BJ (cell line): ENCODE data around the gene KIF1A. TPM values are rescaled to one million over a fixed set of nuclear protein-coding genes. Genes with fewer than 3 reads are reported as not detected.

Source experiments
- CTCF ChIA-PET: fragments of 350-600 bp; formaldehyde crosslinking; extraction: SDS; loops from one replicate; lab custom pipeline; 2021; ENCODE audit warnings: antibody characterized with exemption, inconsistent platforms; lab: Yijun Ruan, JAX
- POLR2A ChIA-PET: fragments of 300-600 bp; sonication (Branson Sonifier 250); formaldehyde crosslinking; extraction: SDS; loops from one replicate; lab custom pipeline; 2021; ENCODE audit warnings: antibody characterized with exemption; lab: Charles Lee
- DNase-seq: peaks from one replicate; pipeline ENCODE4 v3.0.0-alpha.2; 2011; ENCODE audit warnings: low read depth
- H3K27me3 ChIP-seq: 2 replicates; pipeline ENCODE4 v1.6.0; 2011; ENCODE audit warnings: low read length; ENCODE audit not compliant: control insufficient read depth, insufficient read depth
- H3K36me3 ChIP-seq: 2 replicates; pipeline ENCODE4 v1.5.1; 2011; ENCODE audit warnings: low read length; ENCODE audit not compliant: control insufficient read depth, insufficient read depth
- H3K4me3 ChIP-seq: 2 replicates; pipeline ENCODE4 v1.5.1; 2011; ENCODE audit warnings: low read depth, mild to moderate bottlenecking, control low read depth, low read length
- polyA plus RNA-seq: library from polyadenylated mRNA; depleted of rRNA; stranded (reverse); fragments of >200 nt; gene quantifications from 2 replicates; pipeline ENCODE4 v1.2.3, GENCODE V29; 2011
- TF ChIP-seq, protein P1 (sequence below): IDR thresholded peaks from 2 replicates; pipeline ENCODE4 v1.5.1; 2011; ENCODE audit warnings: low read depth, mild to moderate bottlenecking, control low read depth, inconsistent platforms, low read length, moderate library complexity; ENCODE audit not compliant: insufficient read depth

Gene KIF1A
- polyA plus RNA-seq, 1 experiment = 0.01 TPM

DNA sequence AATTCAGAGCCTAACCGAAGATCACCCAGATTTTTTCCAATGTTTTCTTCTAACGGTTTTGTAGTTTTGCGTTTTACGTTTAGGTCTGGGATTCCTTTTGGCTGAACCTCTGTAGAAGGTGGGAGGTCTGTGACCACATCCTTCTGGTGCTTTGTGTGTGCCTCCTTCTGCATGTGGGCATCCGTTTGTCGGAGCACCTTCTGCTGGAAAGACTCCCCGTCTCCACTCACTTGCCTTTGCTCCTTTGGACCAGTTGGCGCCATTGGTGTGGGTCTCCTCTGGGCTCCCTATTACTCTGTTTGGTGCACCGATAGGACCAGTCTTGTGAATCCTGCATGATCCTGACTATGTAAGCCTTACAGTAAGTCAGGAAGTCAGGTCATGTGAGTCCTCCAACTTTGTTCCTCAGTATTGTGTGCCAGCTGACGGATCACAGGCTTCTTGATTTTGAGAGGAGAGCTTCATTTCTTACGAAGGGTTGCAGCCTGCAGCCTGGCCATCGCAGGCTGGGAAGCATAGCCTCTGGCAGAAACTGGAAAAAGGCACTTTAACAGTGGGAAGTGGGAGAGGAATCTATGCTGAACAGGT lies 114.7 kb downstream of the KIF1A start:
- H3K4me3 ChIP-seq = no peak overlapping the region
- TF ChIP-seq, protein P1, sequence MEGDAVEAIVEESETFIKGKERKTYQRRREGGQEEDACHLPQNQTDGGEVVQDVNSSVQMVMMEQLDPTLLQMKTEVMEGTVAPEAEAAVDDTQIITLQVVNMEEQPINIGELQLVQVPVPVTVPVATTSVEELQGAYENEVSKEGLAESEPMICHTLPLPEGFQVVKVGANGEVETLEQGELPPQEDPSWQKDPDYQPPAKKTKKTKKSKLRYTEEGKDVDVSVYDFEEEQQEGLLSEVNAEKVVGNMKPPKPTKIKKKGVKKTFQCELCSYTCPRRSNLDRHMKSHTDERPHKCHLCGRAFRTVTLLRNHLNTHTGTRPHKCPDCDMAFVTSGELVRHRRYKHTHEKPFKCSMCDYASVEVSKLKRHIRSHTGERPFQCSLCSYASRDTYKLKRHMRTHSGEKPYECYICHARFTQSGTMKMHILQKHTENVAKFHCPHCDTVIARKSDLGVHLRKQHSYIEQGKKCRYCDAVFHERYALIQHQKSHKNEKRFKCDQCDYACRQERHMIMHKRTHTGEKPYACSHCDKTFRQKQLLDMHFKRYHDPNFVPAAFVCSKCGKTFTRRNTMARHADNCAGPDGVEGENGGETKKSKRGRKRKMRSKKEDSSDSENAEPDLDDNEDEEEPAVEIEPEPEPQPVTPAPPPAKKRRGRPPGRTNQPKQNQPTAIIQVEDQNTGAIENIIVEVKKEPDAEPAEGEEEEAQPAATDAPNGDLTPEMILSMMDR = no peak
- peaks cover 12% of the 10 kb centered on the region for H3K27me3 ChIP-seq
- no peak for DNase-seq
- H3K36me3 ChIP-seq = no peaks in the 10 kb centered on the region
- ChIA-PET CTCF (interaction anchor here (1.0 kb wide), 1 partner anchor 191 kb away, joined by 4 read pairs; no protein-coding TSS in a partner anchor), POLR2A (no interaction called here)

DNA sequence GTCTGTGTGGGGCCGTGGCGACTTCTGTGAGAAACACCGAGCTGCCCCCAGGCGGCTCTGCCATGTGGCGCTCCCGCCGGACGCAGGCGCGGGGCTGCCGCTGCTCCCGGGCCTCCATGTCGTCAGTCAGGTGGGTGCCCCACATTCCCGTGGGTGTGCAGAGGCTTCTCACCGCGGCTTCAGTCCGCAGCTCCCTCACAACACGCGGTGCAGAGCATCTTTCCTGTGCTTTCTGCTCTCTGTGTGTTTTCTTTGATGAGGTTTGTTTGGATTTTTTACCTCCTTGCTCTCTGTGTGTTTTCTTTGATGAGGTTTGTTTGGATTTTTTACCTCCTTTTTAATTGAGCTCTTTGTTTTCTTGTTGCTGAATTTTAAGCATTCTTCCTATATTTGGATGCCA lies 115.4 kb downstream of the KIF1A start:
- CTCF ChIA-PET = no interaction called here
- TF ChIP-seq, protein P1 = no peak

DNA sequence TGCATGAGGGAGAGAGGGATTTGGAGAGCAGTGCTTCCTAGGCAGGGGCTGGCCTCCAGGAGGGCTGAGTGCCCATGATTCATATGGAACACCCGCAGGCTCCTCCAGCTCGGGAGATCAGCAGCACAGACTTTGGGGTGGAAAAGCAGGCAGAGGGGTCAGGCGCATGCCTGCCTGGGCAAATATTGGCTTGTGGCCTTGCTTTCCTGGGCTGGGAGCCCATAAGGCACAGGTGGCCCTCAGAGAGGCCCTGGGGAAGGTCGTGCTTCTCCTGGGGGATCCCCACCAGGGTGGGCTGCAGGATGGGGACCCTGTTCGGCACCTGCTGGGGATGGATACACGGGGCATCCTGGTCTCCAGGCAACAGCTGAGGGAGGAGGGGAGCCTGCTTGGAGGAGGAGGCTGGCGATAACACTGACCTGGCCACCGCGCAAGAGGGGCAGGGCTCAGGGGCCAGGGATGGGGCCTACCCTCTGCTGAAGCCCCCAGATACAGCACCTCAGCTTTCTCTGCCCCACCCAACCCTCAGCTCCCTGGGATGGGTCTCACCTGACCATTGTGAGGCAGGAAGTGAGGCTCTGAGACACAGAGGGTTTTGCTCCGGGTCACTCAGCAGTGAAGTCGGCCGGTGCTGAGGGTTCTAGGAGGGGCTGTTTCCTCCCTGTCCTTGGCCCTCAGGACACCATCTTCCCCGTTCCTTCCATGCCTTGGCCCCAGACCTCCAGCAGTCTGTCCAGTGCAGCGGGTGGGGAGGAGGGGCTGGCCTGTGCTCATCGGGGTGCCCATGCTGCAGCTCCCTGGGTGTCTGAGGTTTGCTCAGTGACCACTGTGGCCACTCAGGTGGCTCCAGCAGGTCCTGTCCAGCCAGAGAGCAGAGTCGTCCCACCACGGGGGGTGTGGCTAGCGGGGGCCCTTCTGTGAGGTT lies 116.3 kb downstream of the KIF1A start:
- Histone ChIP-seq H3K36me3 (no peaks in the 10 kb centered on the region), H3K27me3 (peaks cover 12% of the 10 kb centered on the region), H3K4me3 (no peak overlapping the region)
- CTCF ChIA-PET = no interaction called here
- no peak for DNase-seq
- TF ChIP-seq, protein P1 = no peak
- POLR2A ChIA-PET = no interaction called here

More for the DNA sequence above, 115.4 kb downstream of the KIF1A start:
- no peak overlapping the region for H3K4me3 ChIP-seq
- no peak for DNase-seq
- POLR2A ChIA-PET = no interaction called here
- peaks cover 12% of the 10 kb centered on the region for H3K27me3 ChIP-seq
- no peaks in the 10 kb centered on the region for H3K36me3 ChIP-seq

DNA sequence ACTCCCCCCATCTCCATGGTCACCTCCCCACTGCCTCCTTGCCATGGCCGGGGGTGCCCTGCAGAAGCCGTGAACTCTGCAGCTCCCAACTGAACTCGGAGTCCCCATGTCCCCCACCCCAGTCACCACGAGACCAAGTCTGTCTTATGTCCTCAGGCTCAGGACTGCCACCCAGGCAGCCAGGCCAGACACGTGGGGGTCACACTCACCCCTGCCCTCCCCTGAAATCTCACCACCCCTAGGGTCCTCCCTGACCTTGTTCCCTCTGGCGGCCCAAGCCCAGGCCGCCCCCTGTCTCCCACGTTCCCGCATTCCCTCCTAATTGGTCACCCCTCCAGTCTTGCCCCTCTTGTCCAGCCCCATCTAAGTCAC lies 117.4 kb downstream of the KIF1A start:
- ChIA-PET POLR2A (no interaction called here), CTCF (interaction anchor here (1.0 kb wide), 1 partner anchor 189 kb away, joined by 4 read pairs; no protein-coding TSS in a partner anchor)
- no peak for DNase-seq
- Histone ChIP-seq H3K4me3 (no peak overlapping the region), H3K36me3 (no peaks in the 10 kb centered on the region), H3K27me3 (peaks cover 6% of the 10 kb centered on the region)
- TF ChIP-seq, protein P1 = no peak
